Endothelial cell of umbilical vein (primary cell): ENCODE measurements around the gene DTWD2. TPM values are rescaled to one million over a fixed set of nuclear protein-coding genes. Genes with fewer than 3 reads are reported as not detected.

Experiments used
- BruUV-seq: library from RNA; stranded (reverse); fragments of 400-500 nt; replicated peaks from 2 replicates; lab custom pipeline; 2021; lab: Mats Ljungman, UMichigan
- CTCF ChIA-PET: fragments of 300-600, 350-600 bp; sonication (Branson Sonifier 250); formaldehyde crosslinking; loops from one replicate; lab custom pipeline; 2021; ENCODE audit warnings: antibody characterized with exemption, inconsistent platforms; lab: Charles Lee
- POLR2A ChIA-PET: fragments of 300-600, 350-600 bp; sonication (Branson Sonifier 250); formaldehyde crosslinking; loops from one replicate; lab custom pipeline; 2021; ENCODE audit warnings: antibody characterized with exemption, inconsistent platforms; lab: Charles Lee
- DNase-seq: peaks from one replicate; pipeline ENCODE4 v3.0.0-alpha.2; 2011; ENCODE audit warnings: low read depth, low spot score
- FAIRE-seq: peaks from 2 replicates; lab custom pipeline; 2011; peaks lifted over from hg19 to GRCh38; lab: Jason Lieb, UNC
- H2AFZ ChIP-seq: 2 replicates; pipeline ENCODE4 v1.6.0; 2012; ENCODE audit warnings: low read depth, low read length, control low read depth, inconsistent platforms
- H3K27ac ChIP-seq: 2 replicates; pipeline ENCODE4 v1.5.1; 2011; ENCODE audit warnings: low read depth, mild to moderate bottlenecking, control low read depth, low read length, moderate library complexity; ENCODE audit not compliant: insufficient read depth
- H3K27me3 ChIP-seq, 2 experiments: 2 replicates each; pipeline versions ENCODE4 v1.6.0 to v1.6.1; 2011; ENCODE audit warnings: low read length in 2 of 2, mixed read lengths in 1 of 2; ENCODE audit not compliant: control insufficient read depth in 2 of 2, insufficient read depth in 2 of 2
- H3K36me3 ChIP-seq, 2 experiments: 2 replicates in 1 of 2; 3 replicates in 1 of 2; pipeline ENCODE4 v1.5.1; 2011; ENCODE audit warnings: low read length in 2 of 2, mild to moderate bottlenecking in 1 of 2, moderate library complexity in 1 of 2; ENCODE audit not compliant: control insufficient read depth in 2 of 2, insufficient read depth in 2 of 2; ENCODE audit errors: extremely low read depth in 1 of 2
- H3K4me1 ChIP-seq: 3 replicates; pipeline ENCODE4 v1.5.1; 2011; ENCODE audit warnings: mild to moderate bottlenecking, low read length; ENCODE audit not compliant: control insufficient read depth, insufficient read depth; ENCODE audit errors: extremely low read depth
- H3K4me2 ChIP-seq: 2 replicates; pipeline ENCODE4 v1.6.1; 2011; ENCODE audit warnings: low read length, control low read depth, mixed read lengths; ENCODE audit not compliant: insufficient read depth
- H3K4me3 ChIP-seq, 3 experiments: fragments of 200-600 bp in 1 of 3; sonication (generic), shearing (Covaris generic) in 1 of 3; replicated peaks in 1 of 3; 2 replicates each; pipeline ENCODE4 v1.5.1; 2011 to 2016; ENCODE audit warnings: control low read depth in 3 of 3, low read length in 3 of 3, mild to moderate bottlenecking in 2 of 3, inconsistent platforms in 1 of 3, low read depth in 1 of 3, moderate library complexity in 1 of 3; ENCODE audit not compliant: insufficient read depth in 1 of 3
- H3K79me2 ChIP-seq: 2 replicates; pipeline ENCODE4 v1.6.0; 2012; ENCODE audit warnings: low read length, inconsistent platforms; ENCODE audit not compliant: control insufficient read depth, insufficient read depth
- H3K9ac ChIP-seq: replicated peaks from 2 replicates; pipeline ENCODE3; 2011; ENCODE audit warnings: low read length, control low read depth; ENCODE audit not compliant: insufficient read depth; ENCODE audit errors: extremely low read depth
- H3K9me1 ChIP-seq: replicated peaks from 3 replicates; pipeline ENCODE4 v1.6.0; 2011; ENCODE audit warnings: mild to moderate bottlenecking, low read length; ENCODE audit not compliant: control insufficient read depth, insufficient read depth; ENCODE audit errors: extremely low read depth
- H3K9me3 ChIP-seq: replicated peaks from 2 replicates; pipeline ENCODE4 v1.5.1; 2012; ENCODE audit warnings: low read length, inconsistent platforms; ENCODE audit not compliant: control insufficient read depth, insufficient read depth
- H4K20me1 ChIP-seq: replicated peaks from 2 replicates; pipeline ENCODE3; 2011; ENCODE audit warnings: mild to moderate bottlenecking, low read length; ENCODE audit not compliant: control insufficient read depth, insufficient read depth; ENCODE audit errors: extremely low read depth
- EZH2 ChIP-seq: IDR thresholded peaks from 2 replicates; pipeline ENCODE4 v1.6.1; 2012; ENCODE audit warnings: borderline replicate concordance, low read depth, mild to moderate bottlenecking, moderate library complexity, low read length, inconsistent platforms; ENCODE audit not compliant: severe bottlenecking
- FOS ChIP-seq: IDR thresholded peaks from 2 replicates; pipeline ENCODE4 v1.6.1; 2011; ENCODE audit warnings: mild to moderate bottlenecking, low read length, moderate library complexity, borderline replicate concordance; ENCODE audit not compliant: insufficient read depth
- GATA2 ChIP-seq: IDR thresholded peaks from 2 replicates; pipeline ENCODE4 v1.7.0; 2011; ENCODE audit warnings: low read depth, mild to moderate bottlenecking, moderate library complexity, mixed read lengths, low read length; ENCODE audit not compliant: insufficient read length, insufficient read depth
- JUN ChIP-seq: IDR thresholded peaks from 2 replicates; pipeline ENCODE4 v1.6.1; 2011; ENCODE audit warnings: borderline replicate concordance, low read depth; ENCODE audit not compliant: insufficient read length, insufficient read depth
- MAX ChIP-seq: IDR thresholded peaks from 2 replicates; pipeline ENCODE4 v1.6.1; 2011; ENCODE audit not compliant: insufficient read depth, insufficient read length
- MYC ChIP-seq: IDR thresholded peaks from one replicate; pipeline ENCODE4 v1.6.1; 2011; ENCODE audit warnings: mild to moderate bottlenecking, low read depth, low read length
- POLR2A ChIP-seq: IDR thresholded peaks from 2 replicates; pipeline ENCODE4 v1.6.1; 2012; ENCODE audit warnings: low read depth, mild to moderate bottlenecking, control low read depth, low read length
- POLR2AphosphoS5 ChIP-seq: IDR thresholded peaks from 2 replicates; pipeline ENCODE4 v1.6.1; 2012; ENCODE audit warnings: low read depth, mild to moderate bottlenecking, control low read depth, low read length, moderate library complexity; ENCODE audit not compliant: insufficient read depth
- dilution Hi-C: fragments of 300-500 bp; cut with MboI; formaldehyde crosslinking; loops from one replicate; pipeline ENCODE4 v1.15.0; 2019; ENCODE audit warnings: low sequenced_read_pairs; ENCODE audit not compliant: extremely low pct_ligation_motif_present
- intact Hi-C: fragments of 100-400 bp; cut with micrococcal nuclease; formaldehyde crosslinking; loops from one replicate; pipeline ENCODE4 v1.10.0; 2022
- polyA plus RNA-seq, 4 experiments: library from polyadenylated mRNA; depleted of rRNA in 3 of 4; stranded (reverse) in 3 of 4; unstranded in 1 of 4; fragments of >200 nt; gene quantifications; 2 replicates each; pipeline versions ENCODE4 v1.2.1 to v1.2.3, GENCODE V29; 2011 to 2012; ENCODE audit warnings: missing spikeins in 1 of 4
- total RNA-seq: library from RNA; stranded (reverse); gene quantifications from 2 replicates; pipeline ENCODE4 v1.2.3, GENCODE V29; 2021
- TF ChIP-seq, protein P1 (sequence below), 2 donors: IDR thresholded peaks; 1 replicate in 1 of 2; 2 replicates in 1 of 2; pipeline ENCODE4 v1.5.1; 2011; ENCODE audit warnings: low read length in 2 of 2, mild to moderate bottlenecking in 2 of 2, moderate library complexity in 2 of 2, control low read depth in 1 of 2, inconsistent platforms in 1 of 2, low read depth in 1 of 2; ENCODE audit not compliant: insufficient read depth in 1 of 2; ENCODE audit errors: extremely low read depth in 1 of 2

DTWD2 gene
- total and polyA plus RNA-seq, 2 donors (not counting 3 experiments of a cell fraction or from before 2014, with no cell fraction given): 0.99 to 1.1 TPM

GRCh38 chr5:119028575-119028974 lies 40.2 kb upstream of the DTWD2 start:
- Histone ChIP-seq H3K4me1 (no peaks in the 10 kb centered on the region), H3K27ac (no peak overlapping the region), H3K9me3 (no peaks in the 10 kb centered on the region), H3K27me3 (no peaks in the 10 kb centered on the region), H2AFZ (no peak overlapping the region), H3K4me3 (no peak overlapping the region), H3K36me3 (no peaks in the 10 kb centered on the region), H3K9me1 (no peaks in the 10 kb centered on the region), H4K20me1 (no peaks in the 10 kb centered on the region), H3K9ac (no peak overlapping the region), H3K79me2 (no peaks in the 10 kb centered on the region), H3K4me2 (no peak overlapping the region)
- no TSS peak for BruUV-seq
- FAIRE-seq (no peak), DNase-seq (no peak)
- intact Hi-C loops (no loop called here), dilution Hi-C loops (no loop called here)
- no peak for TF ChIP-seq GATA2
- no peak for TF ChIP-seq JUN
- TF ChIP-seq POLR2A: no peak
- TF ChIP-seq POLR2AphosphoS5: no peak
- no peak for TF ChIP-seq EZH2
- TF ChIP-seq FOS: no peak
- no peak for TF ChIP-seq MAX
- TF ChIP-seq, protein P1, sequence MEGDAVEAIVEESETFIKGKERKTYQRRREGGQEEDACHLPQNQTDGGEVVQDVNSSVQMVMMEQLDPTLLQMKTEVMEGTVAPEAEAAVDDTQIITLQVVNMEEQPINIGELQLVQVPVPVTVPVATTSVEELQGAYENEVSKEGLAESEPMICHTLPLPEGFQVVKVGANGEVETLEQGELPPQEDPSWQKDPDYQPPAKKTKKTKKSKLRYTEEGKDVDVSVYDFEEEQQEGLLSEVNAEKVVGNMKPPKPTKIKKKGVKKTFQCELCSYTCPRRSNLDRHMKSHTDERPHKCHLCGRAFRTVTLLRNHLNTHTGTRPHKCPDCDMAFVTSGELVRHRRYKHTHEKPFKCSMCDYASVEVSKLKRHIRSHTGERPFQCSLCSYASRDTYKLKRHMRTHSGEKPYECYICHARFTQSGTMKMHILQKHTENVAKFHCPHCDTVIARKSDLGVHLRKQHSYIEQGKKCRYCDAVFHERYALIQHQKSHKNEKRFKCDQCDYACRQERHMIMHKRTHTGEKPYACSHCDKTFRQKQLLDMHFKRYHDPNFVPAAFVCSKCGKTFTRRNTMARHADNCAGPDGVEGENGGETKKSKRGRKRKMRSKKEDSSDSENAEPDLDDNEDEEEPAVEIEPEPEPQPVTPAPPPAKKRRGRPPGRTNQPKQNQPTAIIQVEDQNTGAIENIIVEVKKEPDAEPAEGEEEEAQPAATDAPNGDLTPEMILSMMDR (IDR thresholded peaks at IDR 0.05; ENCODE audit: extremely low read depth in 1 of 2, insufficient read depth in 1 of 2, low read depth in 1 of 2, low read length in 2 of 2): no peak
- no peak for TF ChIP-seq MYC
- POLR2A ChIA-PET: no interaction called here
- CTCF ChIA-PET: no interaction called here
